ENCODE results near the gene KLF5.
"Not testable (repeated sequence)": the region's sequence is repeated elsewhere in the genome, so short reads cannot be mapped to it uniquely, and the experiment has no call there.

The KLF5 gene

DNA sequence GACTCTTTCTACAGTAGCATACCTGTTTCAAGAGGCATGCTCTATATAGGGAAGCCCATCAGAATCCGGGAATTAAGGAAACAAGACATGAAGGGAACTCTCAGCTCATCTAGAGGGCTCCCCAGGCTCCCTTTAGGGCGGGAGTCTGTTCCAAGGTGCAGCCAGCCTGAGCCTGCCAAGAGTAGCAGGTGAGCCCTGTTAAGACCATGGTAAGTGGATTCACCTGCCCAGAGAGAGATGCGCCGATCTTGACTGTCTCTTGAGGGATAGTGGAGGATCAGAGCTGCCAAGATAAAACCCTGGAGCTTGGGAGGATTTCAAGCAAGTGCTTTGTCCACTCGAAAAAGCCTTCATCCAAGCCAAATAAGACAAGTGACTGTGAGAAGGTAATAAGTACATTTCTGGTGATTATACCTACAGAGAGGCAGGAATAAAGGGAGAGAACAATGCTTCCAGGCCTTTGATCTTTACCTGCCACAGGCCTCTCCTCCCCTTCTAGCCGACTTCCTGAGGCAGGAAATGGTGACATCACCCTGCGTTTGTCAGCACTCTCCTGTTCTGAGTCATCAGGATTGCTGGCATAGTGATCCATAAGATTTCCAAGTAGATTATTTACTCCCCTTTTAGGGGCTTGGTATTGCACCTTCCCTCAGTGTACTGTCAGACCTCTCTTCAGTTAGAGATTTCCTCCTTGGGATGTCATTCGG lies 31.5 kb downstream of the KLF5 start:
- DNase-seq, result peak; percentile 84 to 96

DNA sequence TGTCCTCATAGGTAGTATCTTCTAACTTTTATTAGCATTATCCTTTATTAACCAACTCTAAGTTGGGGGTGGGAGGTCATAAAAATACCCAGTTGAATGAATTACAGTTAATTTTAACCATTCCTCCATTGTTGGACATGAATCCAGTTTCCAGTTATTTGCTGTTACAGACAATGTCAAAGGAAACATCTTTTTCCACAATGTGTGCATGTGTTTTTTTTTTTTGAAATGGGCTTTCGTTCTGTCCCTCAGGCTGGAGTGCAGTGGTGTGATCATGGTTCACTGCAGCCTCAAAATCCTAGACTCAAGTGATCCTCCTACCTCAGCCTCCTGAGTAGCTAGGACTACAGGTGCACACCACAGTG lies 32.0 kb downstream of the KLF5 start:
- DNase-seq, result no peak

DNA sequence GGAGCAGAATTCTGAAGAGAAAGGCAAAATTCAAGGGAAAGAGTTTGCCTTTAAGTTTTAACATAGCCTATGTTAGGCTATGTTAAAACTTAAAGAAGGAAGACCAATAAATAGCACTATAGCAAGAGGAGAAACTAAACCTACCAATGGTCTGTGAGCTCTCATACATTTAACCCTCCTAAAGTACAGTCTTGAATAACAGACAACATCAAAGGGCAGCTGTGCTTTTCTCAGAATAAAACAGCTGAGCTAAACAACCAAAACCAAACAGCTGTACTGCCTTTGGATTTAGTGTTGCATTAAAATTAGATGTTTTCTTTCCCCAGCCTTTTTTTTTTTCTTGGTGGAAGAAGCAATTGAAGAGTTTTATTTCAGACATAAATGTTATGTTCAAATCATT lies 34.0 kb downstream of the KLF5 start:
- no peak for DNase-seq

DNA sequence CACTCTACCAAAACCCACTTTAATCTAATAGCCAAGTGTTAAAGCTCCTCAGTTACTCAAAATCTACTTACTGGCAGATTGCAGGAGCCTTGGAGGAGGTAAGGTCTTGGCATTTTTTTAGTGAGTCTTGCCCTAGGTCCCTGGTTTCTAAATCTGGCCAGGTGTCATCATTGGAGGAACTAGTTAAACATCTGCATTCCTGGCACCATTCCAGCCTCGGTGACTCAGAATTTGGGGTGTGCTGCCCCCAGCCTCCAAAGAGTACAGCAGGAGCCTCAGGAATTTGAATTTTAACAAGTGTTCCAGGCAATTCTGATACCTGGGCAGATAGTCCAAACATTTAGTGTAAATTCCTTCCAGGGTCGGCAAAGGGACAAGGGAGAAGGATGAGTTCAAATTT lies 37.4 kb downstream of the KLF5 start:
- DNase-seq, result no peak

- DNase-seq, result no peak
These were observed 37.8 kb downstream of the KLF5 start for GRCh38 chr13:73096638-73097037.

DNA sequence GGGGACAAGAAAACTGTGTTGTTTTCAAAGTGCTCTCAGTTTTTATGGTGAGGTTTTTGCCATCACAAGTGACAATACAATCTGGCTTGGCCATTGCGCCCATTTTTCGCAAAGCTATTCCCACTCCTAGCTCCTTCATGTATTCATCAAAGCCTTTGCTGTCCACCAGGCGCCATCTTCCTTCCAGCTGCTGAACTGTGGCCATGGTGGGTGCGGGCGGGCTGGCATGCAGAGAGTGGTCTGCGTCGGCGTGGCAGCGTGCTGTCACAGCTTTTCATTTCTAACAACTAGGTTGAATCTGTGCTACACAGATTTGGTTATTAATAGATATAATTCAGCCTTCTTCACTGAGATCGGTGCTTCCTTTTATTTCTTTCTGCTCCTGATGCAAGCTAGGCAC lies 42.0 kb downstream of the KLF5 start:
- not testable (repeated sequence) for DNase-seq

GRCh38 chr13:73101351-73102007 lies 42.7 kb downstream of the KLF5 start:
- no peak for DNase-seq

DNA sequence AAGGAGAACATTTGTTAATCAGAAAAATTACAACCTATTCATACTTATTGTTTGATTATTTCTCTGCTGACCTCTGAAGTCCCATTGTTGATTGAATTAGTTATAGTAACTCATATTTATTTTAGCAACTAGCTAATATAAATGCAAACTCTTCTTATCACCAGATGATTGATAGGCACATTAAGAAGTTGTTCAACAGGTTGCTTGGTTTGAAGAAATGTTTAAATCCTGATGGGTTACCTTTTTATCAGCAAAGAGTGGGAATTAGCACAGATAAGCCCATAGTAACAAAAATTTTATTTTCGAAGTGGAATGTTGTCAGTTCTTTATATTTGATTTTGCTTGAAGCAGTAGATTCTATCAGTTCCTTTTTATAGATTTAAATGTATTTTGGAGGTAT lies 44.4 kb downstream of the KLF5 start:
- DNase-seq, result no peak

DNA sequence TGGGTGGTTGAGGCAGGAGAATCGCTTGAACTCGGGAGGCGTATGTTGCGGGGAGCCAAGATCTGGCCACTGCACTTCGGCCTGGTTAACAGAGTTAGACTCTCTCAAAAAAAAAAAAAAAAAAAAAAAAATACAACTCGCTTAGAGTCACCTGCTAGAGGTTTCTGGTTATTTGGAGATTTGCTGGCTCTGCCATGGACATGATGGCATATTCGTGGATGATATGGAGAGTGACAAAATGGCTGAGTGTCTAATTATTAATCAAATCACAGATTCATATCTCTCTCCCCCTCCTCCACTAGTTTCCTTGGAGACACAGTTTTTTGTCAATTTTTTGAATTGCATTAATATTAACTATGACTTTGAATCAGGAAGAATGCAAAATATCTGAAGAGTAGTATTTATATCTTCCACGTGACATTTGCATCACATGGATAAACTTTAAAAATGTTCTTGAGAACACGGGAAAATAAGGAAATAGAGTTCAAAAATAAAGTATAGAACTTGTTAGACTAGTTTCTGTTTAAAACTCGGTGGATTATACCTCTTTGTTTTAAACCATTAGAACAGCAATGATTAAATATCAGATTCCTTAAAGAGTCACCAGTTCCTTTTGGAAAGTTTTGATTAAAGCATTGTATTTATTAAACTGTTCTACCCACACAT lies 47.8 kb downstream of the KLF5 start:
- DNase-seq, result no peak

DNA sequence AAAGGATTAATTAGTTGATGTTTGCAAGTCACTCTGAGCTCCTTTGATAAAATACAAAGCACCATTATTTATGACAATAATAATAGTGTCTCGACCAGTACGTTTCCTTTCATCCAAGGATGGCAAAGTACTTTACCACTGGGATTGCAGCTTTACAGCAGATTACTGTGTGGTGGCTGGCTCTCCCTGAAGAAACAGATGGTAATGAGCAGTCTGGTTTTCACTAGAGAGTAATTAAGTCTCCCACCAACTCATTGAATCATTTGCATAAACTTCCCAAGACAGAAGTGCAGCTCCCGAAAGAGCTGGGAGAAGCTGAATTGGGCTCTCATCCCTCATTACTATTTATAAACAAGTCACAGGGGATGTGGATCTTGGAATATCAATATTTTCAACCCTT lies 48.7 kb downstream of the KLF5 start:
- no peak for DNase-seq

- DNase-seq, result no peak
These were observed 49.2 kb downstream of the KLF5 start for GRCh38 chr13:73107970-73108369.

- DNase-seq, result no peak
These were observed 50.6 kb downstream of the KLF5 start for GRCh38 chr13:73109288-73109899.

GRCh38 chr13:73109969-73110368 lies 51.2 kb downstream of the KLF5 start:
- no peak for DNase-seq

DNA sequence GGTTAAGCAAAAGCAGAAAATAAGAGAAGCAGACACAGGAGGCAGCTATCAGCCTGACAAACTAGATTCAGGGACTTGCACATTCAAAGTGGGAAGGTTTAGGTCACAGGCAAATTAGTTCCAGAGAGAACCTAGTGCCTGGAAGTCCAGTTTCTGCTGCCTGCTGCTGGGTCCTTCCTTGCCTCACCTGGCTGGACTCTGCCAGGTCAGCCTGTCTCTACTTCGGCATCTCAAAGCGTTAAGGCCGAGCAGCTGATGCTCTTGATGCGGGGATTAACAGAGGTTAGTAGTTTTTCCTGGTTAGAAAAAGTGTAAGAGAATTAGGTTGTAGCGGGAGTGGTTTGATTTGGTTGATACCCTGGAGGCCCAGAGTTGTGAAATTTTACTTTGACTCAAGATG lies 52.0 kb downstream of the KLF5 start:
- DNase-seq, result no peak

DNA sequence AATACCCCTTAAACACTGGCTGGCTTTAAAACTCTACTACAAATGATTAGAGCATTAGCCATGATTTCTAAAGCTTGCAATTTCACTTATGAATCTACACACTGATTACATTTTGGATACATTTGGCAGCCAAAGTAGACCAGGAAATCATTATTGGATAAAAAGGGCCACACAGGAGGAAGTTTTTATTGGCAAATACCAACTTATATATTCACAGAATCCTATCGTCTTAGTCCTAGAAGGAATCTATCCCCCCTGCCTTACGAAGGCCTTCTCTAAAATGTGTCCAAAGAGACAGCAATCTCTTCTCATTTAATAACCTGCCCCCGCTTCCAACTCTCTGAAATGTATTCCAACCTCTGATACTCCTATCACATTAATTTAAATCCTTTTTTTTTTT lies 52.5 kb downstream of the KLF5 start:
- DNase-seq, result no peak

DNA sequence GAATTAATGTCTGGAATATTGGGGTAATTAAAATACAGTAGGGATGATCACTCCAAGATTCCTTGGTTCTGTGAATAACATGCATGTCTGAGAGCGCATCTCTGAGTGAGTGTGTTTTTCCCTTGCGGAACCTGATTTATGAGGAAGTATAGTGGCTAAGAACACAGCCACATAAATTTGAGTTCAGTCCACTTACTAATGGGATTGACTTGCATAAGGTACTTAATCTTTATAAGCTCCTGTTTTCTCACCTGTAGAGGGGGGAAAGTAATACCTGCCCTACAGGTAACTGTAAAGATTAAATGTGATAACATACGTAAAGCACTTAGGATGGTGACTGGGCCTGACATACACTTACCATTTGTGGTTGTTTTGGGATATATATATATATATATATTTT lies 60.8 kb downstream of the KLF5 start:
- DNase-seq, result no peak

Data from NCI-H187 (cell line).